ENCODE data around the gene RO60.

- TF ChIP-seq POLR2A (IDR thresholded peaks at IDR 0.05; ENCODE audit: low read depth, low read length), result no peak
- no peak for TF ChIP-seq TAF1 (IDR thresholded peaks at IDR 0.05; ENCODE audit: low read depth, low read length)
Observed at GRCh38 chr1:193069748-193070385, 10.5 kb downstream of the RO60 start.

Data from GM12891 (cell line).